Hematopoietic multipotent progenitor cell treated with erythropoietin and hydrocortisone succinate and interleukin-3 and kit ligand, for 17 days (in vitro differentiated cells): ENCODE measurements around the gene WFS1.

Experiments
- DNase-seq: peaks from one replicate; pipeline ENCODE4 v3.0.0-alpha.2; 2015; ENCODE audit warnings: low spot score

The WFS1 gene

GRCh38 chr4:6262176-6262575, 7.5 kb upstream of the WFS1 start:
- DNase-seq, result no peak

GRCh38 chr4:6262847-6263487, 6.7 kb upstream of the WFS1 start:
- DNase-seq, result no peak

- no peak for DNase-seq
Measured at GRCh38 chr4:6263526-6264224, 6.0 kb upstream of the WFS1 start.

- no peak for DNase-seq
Measured at GRCh38 chr4:6264225-6264540, 5.5 kb upstream of the WFS1 start.

GRCh38 chr4:6265546-6265945, 4.1 kb upstream of the WFS1 start:
- DNase-seq, result no peak

GRCh38 chr4:6267573-6267972, 2.1 kb upstream of the WFS1 start:
- no peak for DNase-seq

GRCh38 chr4:6268650-6269615, 717 bp upstream of the WFS1 start:
- DNase-seq, result no peak

- no peak for DNase-seq
Measured at GRCh38 chr4:6270636-6271121, 1.0 kb downstream of the WFS1 start.

GRCh38 chr4:6271206-6271605, 1.6 kb downstream of the WFS1 start:
- no peak for DNase-seq

- no peak for DNase-seq
Measured at GRCh38 chr4:6271701-6272465, 2.2 kb downstream of the WFS1 start.

GRCh38 chr4:6272863-6273660, 3.4 kb downstream of the WFS1 start:
- DNase-seq, result no peak

- no peak for DNase-seq
Measured at GRCh38 chr4:6273661-6273990, 4.0 kb downstream of the WFS1 start.

GRCh38 chr4:6275351-6275750, 5.7 kb downstream of the WFS1 start:
- DNase-seq, result no peak

GRCh38 chr4:6275898-6276806, 6.5 kb downstream of the WFS1 start:
- DNase-seq, result no peak

GRCh38 chr4:6277139-6277802, 7.6 kb downstream of the WFS1 start:
- no peak for DNase-seq

GRCh38 chr4:6277935-6278800, 8.5 kb downstream of the WFS1 start:
- DNase-seq, result no peak

- no peak for DNase-seq
Measured at GRCh38 chr4:6278801-6279197, 9.1 kb downstream of the WFS1 start.

GRCh38 chr4:6279582-6280289, 10.1 kb downstream of the WFS1 start:
- DNase-seq, result no peak
